GM21825 (cell line): ENCODE measurements around the gene MSRB3.
"Not testable (repeated sequence)": the region's sequence is repeated elsewhere in the genome, so short reads cannot be mapped to it uniquely, and the experiment has no call there.

ENCODE experiments used
- ATAC-seq: cut with Tn5 transposase; IDR thresholded peaks from one replicate; pipeline ENCODE4 v1.9.1; 2021; ENCODE audit warnings: mild to moderate bottlenecking, moderate library complexity; ENCODE audit not compliant: unreplicated experiment

MSRB3 gene

GRCh38 chr12:65285532-65285931 is 7.0 kb downstream of the MSRB3 start:
- ATAC-seq: not testable (repeated sequence)

- no peak for ATAC-seq
These were observed 8.9 kb downstream of the MSRB3 start for GRCh38 chr12:65287426-65287825.

- no peak for ATAC-seq
These were observed 13.8 kb downstream of the MSRB3 start for GRCh38 chr12:65292241-65292640.

- ATAC-seq: no peak
These were observed 15.3 kb downstream of the MSRB3 start for GRCh38 chr12:65293735-65294134.

GRCh38 chr12:65294641-65295262 is 16.3 kb downstream of the MSRB3 start:
- ATAC-seq: no peak

DNA sequence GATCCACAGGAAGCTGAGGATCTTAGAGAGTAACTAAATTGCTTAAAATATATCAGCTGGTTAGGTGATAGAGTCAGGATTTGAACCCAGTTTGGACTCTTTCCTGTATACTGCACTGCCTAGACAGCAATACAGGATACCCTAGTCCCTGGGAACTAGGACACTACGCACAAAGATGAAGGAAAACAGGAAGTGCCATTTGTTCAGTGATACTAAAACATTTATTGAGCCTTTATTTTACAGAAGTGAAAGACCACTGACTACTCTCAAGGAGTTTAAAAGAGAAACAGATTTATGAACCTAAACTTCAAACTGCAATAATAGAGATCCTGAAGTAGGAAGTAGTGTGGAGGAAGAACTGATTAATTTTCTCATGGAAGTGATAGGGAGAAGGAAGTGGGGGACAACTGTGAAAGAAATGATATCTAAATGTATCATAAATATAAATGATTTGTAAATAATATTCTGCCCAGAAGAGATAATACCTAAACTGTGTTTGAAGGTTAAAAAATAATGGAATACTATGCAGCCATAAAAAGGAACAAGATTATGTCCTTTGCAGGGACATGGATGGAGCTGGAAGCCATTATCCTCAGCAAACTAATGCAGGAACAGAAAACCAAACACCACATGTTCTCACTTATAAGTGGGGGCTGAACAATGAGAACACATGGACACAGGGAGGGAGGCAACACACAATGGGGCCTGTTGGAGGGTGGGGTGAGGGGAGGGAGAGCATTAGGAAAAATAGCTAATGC is 18.2 kb downstream of the MSRB3 start:
- no peak for ATAC-seq

GRCh38 chr12:65300097-65300496 is 21.6 kb downstream of the MSRB3 start:
- no peak for ATAC-seq

- no peak for ATAC-seq
These were observed 22.3 kb downstream of the MSRB3 start for GRCh38 chr12:65300679-65301349.

DNA sequence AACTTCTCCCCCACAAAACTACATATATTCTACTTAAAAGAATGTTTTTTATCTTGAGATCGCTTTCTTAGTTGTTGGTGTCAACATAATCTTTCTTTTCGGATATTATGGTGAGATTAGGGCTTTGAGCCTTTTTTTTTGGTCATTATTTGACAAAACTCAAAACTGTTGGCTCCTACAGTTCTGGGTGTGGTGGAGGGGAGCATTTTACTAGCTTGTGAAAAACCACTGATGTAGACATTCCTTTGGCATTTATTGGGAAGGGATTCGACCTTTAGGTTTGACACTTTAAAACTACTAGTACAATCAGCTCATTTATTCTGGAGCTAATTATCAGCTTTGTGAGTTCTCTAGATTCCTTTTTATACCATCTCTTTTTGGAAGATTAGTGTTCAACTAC is 24.4 kb downstream of the MSRB3 start:
- ATAC-seq: no peak

GRCh38 chr12:65305346-65305950 is 27.0 kb downstream of the MSRB3 start:
- no peak for ATAC-seq

DNA sequence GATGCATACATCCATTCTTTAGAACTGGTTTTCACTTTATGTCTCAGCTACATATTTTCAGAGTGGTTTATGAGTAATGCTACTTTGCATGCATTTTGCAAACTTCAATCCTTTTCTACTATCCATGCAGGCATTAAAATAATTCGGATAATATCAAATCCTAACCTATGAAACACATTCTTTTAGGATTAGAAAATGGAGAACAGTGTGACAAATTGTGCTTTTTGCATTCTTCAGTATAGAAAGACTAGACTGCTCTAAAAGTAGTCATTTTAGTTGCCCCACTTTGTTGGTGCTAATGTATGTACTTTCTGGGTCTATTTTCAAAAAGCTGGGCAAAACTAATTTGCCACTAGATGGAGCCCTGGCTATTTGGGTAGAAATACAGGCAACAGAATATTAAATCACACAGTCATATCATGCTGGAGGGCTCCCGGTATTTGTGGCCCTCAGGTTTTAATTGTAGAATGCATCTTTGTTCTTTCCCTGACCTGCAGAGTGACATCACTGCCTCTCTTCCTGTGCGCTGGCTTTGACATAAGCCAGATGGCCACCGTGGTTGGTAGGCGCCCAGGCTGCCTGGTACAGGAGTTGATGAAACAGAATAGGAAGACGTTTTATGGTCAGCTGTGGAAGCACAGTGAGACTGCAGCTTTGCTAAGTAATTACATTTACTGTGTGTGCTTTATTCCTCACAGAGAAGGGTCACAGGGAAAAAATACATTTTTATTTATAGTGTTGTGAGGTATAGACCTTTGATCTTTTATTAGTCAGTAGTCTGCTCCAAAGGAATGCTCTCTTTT is 28.1 kb downstream of the MSRB3 start:
- no peak for ATAC-seq

DNA sequence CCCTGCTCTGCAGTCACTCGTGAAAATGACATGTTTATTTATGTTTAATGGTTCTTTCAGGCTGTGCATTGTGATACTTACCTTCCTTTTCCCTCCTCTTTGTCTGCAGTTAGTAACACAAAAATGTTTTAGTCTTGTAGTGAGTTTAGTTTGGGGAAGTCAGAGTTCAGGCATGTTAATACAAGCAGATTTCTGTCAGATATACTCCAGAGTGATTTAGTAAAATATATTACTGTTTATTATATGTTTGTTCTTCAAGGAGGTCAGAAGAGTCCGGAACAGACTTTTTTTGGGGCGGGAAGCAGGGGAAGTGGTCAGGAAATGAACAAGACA is 28.7 kb downstream of the MSRB3 start:
- no peak for ATAC-seq

DNA sequence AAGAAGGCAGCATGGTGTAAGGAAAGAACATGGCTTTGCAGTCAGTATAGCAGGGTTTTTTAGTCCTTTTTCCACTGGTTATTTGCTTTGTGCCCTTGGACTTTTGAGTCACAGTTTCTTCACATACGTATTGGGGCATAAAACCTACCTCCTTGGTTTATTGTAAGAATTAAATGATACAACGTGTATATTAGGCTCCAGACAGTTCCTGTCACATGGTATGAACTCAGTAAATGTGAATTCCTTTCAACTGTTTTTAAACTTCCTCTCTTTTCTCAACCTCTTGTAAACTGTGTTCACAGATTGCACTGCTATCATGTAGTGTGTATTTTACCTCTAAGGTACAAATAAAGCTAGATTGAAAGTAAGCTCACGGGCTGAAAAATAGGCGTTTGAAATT is 29.5 kb downstream of the MSRB3 start:
- ATAC-seq: no peak

- no peak for ATAC-seq
These were observed 30.2 kb downstream of the MSRB3 start for GRCh38 chr12:65308601-65309071.

DNA sequence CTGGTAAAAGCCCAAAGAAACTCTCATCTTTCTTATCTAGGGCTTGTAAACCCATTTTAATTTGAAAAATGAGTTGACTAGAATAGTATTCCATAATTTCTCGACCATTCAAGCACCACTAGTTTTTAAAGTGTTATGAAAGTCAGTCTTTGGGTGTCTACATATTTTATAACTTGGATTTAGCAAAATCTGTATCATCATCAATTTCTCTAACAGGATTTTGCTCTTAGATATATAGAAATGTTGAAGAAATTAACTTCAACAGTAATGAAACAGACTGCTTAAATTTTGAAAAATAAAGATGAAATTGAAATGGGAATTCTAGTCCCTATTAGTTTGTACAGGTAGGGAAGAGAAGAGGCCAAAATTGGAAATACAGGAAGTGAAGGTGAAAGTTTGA is 32.8 kb downstream of the MSRB3 start:
- no peak for ATAC-seq

- ATAC-seq: no peak
These were observed 35.3 kb downstream of the MSRB3 start for GRCh38 chr12:65313719-65314317.

GRCh38 chr12:65315238-65315637 is 36.8 kb downstream of the MSRB3 start:
- not testable (repeated sequence) for ATAC-seq

GRCh38 chr12:65318186-65318685 is 39.8 kb downstream of the MSRB3 start:
- ATAC-seq: no peak

- no peak for ATAC-seq
These were observed 41.3 kb downstream of the MSRB3 start for GRCh38 chr12:65319688-65320200.

- ATAC-seq: no peak
These were observed 44.6 kb downstream of the MSRB3 start for GRCh38 chr12:65323070-65323469.
